AG09319 (cell line): Measurements from ENCODE around the gene TMEM132E.

ENCODE experiments used
- DNase-seq: peaks from one replicate; pipeline ENCODE4 v3.0.0-alpha.2; 2010; ENCODE audit warnings: low read depth; ENCODE audit errors: extremely low read depth
- CTCF ChIP-seq: IDR thresholded peaks from 2 replicates; pipeline ENCODE4 v1.5.1; 2011; ENCODE audit warnings: low read depth, mild to moderate bottlenecking, inconsistent platforms, low read length, moderate library complexity

TMEM132E gene

DNA sequence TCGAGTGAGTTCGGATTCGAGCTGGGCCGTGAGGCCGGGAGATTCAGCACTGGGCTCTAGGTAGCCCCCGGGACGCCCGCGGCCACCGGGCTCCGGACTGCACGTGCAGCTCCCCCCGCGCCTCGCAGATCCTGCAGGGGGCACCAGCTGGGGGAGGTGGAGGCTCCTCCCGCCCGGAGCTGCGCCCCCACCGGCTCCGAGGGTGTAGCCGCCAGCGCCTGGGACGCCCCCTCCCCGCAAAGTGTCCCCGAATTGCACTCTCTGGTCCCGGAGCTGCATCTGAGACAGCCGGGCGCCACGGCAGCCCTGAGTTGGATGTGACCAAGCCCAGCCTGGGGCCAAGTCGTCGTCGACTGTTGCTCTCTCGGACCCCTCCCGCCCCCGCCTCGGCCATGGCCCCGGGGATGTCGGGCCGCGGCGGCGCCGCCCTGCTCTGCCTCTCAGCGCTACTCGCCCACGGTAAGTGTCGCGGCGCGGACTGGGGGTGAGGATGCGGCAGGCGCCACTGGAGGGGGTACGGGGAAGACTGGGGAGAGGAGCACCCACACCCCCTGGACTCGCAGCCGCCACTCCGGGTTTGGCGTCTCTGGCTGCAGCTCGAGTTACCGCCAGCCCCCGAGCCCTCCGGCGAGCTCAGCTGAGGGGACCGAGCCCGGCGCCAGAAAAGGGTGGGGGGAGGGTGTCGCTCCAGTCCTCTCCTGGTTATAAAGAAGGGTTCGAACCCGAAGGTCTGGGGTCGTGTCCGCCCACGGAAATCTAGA is 1.5 kb downstream of the TMEM132E start:
- TF ChIP-seq CTCF, result no peak
- DNase-seq, result no peak

DNA sequence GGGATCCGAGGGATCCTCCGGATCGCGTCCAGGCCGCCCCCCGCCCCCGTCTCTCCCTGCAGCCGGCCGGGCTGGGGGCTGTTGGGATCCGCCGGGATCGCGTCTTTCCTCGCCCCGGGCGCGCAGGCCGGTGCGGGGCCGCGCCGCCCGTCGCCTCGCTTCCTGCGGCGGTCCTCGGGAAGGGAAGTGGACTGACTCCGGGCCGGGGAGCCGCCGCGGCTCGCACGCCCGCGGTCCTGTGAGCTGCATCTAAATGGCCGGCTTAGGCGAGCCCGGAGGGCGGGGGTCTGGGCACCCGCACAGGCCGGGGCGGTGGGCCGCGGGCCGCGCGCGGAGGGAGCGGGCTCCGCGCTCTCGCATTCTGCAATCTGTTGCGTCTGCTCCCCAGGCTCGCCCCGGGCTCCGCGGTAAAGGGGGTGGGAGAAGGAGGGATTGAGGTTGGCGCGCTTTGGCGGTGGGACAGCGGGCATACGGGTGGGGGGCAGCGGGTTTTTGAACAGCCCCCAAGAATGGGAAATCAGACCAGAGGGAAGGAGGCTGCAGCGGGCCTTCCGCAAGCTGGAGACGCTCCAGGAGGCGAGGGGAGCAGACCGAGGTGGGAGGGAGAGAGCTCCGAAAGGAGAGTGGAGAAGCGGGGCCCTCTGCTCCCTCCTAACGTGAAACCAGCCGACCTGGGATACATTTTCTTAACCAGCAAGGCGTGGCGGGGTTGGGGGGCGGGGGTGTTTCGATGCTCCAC is 2.2 kb downstream of the TMEM132E start:
- no peak for TF ChIP-seq CTCF
- DNase-seq, result no peak

DNA sequence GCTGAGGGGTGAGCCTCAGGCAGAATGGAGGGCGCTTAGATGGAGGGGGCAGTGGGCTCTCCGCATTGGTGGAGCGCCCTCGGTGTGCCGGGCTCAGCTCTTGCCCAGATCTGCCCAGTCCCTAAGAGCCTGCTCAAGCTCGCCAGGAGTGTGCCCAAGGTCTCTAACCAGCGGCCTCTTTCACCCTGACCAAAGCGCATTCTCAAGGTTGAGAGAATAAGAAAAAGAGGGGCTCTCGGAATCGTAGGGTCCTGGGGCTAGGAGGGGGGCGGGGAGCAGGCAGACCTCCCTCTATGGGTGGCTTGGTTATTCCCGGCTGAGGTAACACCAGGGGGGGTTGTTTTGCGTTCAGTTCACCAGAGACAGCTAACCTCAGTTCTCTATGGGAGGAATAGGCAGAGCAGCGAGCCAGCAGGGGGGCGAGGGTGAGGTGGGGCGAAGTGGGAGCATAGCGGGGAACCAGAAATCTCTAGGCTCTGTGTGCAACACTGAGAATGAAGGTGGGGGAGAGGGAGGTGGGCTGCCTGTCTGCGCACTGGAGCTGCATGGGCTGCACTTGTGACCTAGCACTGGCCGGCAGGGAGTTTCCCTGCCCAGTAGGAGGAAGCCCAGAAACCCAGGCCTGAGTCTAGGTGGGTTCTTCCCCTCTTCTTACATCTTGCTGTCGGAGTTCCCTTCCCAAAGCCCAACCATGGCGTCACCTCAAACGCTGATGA is 3.0 kb downstream of the TMEM132E start:
- TF ChIP-seq CTCF, result no peak
- DNase-seq, result no peak

GRCh38 chr17:34582901-34583245 is 3.5 kb downstream of the TMEM132E start:
- no peak for TF ChIP-seq CTCF
- no peak for DNase-seq

- TF ChIP-seq CTCF, result no peak
- DNase-seq, result no peak
These were observed 5.5 kb downstream of the TMEM132E start for GRCh38 chr17:34584805-34585416.

DNA sequence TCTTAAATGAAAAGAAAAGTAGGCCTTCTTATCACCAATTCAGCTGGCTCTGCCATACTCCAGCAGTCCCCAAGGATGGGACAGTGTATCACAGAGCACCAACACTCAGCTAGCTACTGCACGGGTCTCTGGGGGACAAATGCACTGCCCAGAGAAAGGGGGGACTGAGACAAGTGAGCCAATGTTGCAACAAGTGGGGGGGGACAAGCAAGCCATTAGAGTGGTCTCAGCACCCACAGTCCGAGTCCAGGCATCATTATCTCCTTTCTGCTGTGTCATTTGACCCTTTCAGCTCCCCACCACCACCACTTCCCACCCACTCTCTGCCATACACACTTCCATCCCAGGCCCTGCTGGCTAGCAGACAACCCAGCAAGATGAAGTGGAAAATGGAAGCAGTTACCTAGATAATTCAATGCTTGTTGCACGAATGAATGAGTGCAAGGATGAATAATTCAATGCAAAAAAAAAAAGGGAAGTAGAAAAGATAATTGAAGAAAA is 7.0 kb downstream of the TMEM132E start:
- TF ChIP-seq CTCF, result no peak
- DNase-seq, result no peak
